HG02571 (cell line): Measurements from ENCODE around the gene ZNF22.

Experiments
- ATAC-seq: cut with Tn5 transposase; IDR thresholded peaks from one replicate; pipeline ENCODE4 v1.9.1; 2021; ENCODE audit warnings: mild to moderate bottlenecking, moderate library complexity; ENCODE audit not compliant: unreplicated experiment

The ZNF22 gene

GRCh38 chr10:45000752-45001380 is at the start of gene ZNF22:
Gene ZNF22 (plus strand): TSS chr10:45000923. CDS start chr10:45003369, 2,446 bp downstream.
- ATAC-seq: peak; percentile 78

- ATAC-seq: no peak
Observed at GRCh38 chr10:44951576-44952226, 49.0 kb upstream of the ZNF22 start.

GRCh38 chr10:44952779-44953231 is 47.9 kb upstream of the ZNF22 start:
- no peak for ATAC-seq

- no peak for ATAC-seq
Observed at GRCh38 chr10:44954042-44954441, 46.7 kb upstream of the ZNF22 start.

- no peak for ATAC-seq
Observed at GRCh38 chr10:44954962-44955361, 45.8 kb upstream of the ZNF22 start.

GRCh38 chr10:44955413-44956070 is 45.2 kb upstream of the ZNF22 start:
- no peak for ATAC-seq

- ATAC-seq: no peak
Observed at GRCh38 chr10:44956226-44956625, 44.5 kb upstream of the ZNF22 start.

GRCh38 chr10:44956717-44957706 is 43.7 kb upstream of the ZNF22 start:
- no peak for ATAC-seq

- ATAC-seq: no peak
Observed at GRCh38 chr10:44958196-44958897, 42.4 kb upstream of the ZNF22 start.

- no peak for ATAC-seq
Observed at GRCh38 chr10:44958898-44959246, 41.9 kb upstream of the ZNF22 start.

GRCh38 chr10:44959247-44960087 is 41.3 kb upstream of the ZNF22 start, which contains the start of gene RASSF4:
Gene RASSF4 (plus strand): TSS chr10:44959802. CDS start chr10:44970203, 10,401 bp downstream.
- peak; percentile 96 for ATAC-seq

- no peak for ATAC-seq
Observed at GRCh38 chr10:44960088-44960460, 40.6 kb upstream of the ZNF22 start.

GRCh38 chr10:44960482-44961229 is 40.1 kb upstream of the ZNF22 start:
- no peak for ATAC-seq

- no peak for ATAC-seq
Observed at GRCh38 chr10:44961230-44961571, 39.5 kb upstream of the ZNF22 start.

- no peak for ATAC-seq
Observed at GRCh38 chr10:44961931-44962750, 38.6 kb upstream of the ZNF22 start.

- ATAC-seq: no peak
Observed at GRCh38 chr10:44962870-44963738, 37.6 kb upstream of the ZNF22 start.
